Gastrocnemius medialis (tissue), 4 donors: ENCODE data around the gene NT5DC2.

Experiments
- POLR2A ChIP-seq, 2 donors: fragments of 450-650 bp; IDR thresholded peaks; one replicate each; pipeline ENCODE4 v1.6.1; 2017; ENCODE audit warnings: antibody characterized with exemption in 2 of 2, mild to moderate bottlenecking in 2 of 2, moderate library complexity in 2 of 2
- TF ChIP-seq, protein P1 (sequence below), 5 experiments: fragments of 450-650 bp in 3 of 5; fragments of 200-600 bp in 2 of 5; sonication (generic) in 2 of 5; IDR thresholded peaks in 4 of 5; conservative IDR thresholded peaks in 1 of 5; 1 replicate in 4 of 5; 2 replicates in 1 of 5; pipeline ENCODE4 v1.5.1; 2016 to 2019; ENCODE audit warnings: antibody characterized with exemption in 5 of 5, mild to moderate bottlenecking in 3 of 5, moderate library complexity in 3 of 5

DNA sequence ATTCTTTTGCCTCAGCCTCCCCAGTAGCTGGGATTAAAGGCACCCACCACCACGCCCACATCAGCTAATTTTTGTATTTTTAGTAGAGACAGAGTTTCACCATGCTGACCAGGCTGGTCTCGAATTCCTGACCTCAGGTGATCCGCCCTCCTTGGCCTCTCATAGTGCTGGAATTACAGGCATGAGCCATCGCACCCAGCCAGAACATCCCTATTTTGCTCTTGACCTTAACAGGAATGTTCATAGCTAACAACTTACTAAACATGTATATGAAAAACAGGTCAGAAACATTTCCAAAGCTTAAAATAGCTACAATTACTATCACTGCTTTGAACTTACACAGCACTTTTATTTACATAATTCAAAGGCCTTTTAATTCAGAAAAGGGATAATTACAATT is 36.4 kb upstream of the NT5DC2 start:
- TF ChIP-seq, protein P1, sequence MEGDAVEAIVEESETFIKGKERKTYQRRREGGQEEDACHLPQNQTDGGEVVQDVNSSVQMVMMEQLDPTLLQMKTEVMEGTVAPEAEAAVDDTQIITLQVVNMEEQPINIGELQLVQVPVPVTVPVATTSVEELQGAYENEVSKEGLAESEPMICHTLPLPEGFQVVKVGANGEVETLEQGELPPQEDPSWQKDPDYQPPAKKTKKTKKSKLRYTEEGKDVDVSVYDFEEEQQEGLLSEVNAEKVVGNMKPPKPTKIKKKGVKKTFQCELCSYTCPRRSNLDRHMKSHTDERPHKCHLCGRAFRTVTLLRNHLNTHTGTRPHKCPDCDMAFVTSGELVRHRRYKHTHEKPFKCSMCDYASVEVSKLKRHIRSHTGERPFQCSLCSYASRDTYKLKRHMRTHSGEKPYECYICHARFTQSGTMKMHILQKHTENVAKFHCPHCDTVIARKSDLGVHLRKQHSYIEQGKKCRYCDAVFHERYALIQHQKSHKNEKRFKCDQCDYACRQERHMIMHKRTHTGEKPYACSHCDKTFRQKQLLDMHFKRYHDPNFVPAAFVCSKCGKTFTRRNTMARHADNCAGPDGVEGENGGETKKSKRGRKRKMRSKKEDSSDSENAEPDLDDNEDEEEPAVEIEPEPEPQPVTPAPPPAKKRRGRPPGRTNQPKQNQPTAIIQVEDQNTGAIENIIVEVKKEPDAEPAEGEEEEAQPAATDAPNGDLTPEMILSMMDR (IDR thresholded peaks at IDR 0.05 in 4 of 5, conservative IDR thresholded peaks at IDR 0.05 in 1 of 5) = no peak
- no peak for TF ChIP-seq POLR2A (IDR thresholded peaks at IDR 0.05)
